A549 (cell line): Measurements from ENCODE around the gene NEK7.

ENCODE experiments used
- JUN ChIP-seq, 2 experiments: fragments of >200 bp; sonication (Bioruptor Twin); formaldehyde crosslinking; IDR thresholded peaks; 2 replicates in 1 of 2; 3 replicates in 1 of 2; pipeline ENCODE4 v1.6.1; 2016 to 2017
- MAX ChIP-seq: IDR thresholded peaks from 2 replicates; pipeline ENCODE4 v1.6.1; 2012
- POLR2A ChIP-seq: IDR thresholded peaks from 2 replicates; pipeline ENCODE4 v1.6.1; 2012; ENCODE audit warnings: mild to moderate bottlenecking, low read length

- TF ChIP-seq JUN (IDR thresholded peaks at IDR 0.05) = no peak
- no peak for TF ChIP-seq MAX
- no peak for TF ChIP-seq POLR2A
These were observed 3.0 kb upstream of the NEK7 start for GRCh38 chr1:198153804-198154203.
